ENCODE data around the gene WFDC9.
A peak's percentile ranks its signal among the peaks of the same experiment; 100 is the strongest.

The WFDC9 gene

GRCh38 chr20:45639687-45640086 is 8.6 kb upstream of the WFDC9 start:
- Histone ChIP-seq H3K9me3 (replicated peaks in 1 of 11) (peaks cover 0 to 4% (median 0%) of the 10 kb centered on the region in 11 experiments; a peak in 2 of 22 replicates), H4K20me1 (no peaks in the 10 kb centered on the region), H3K4me2 (no peak overlapping the region), H3K4me3 (no peak overlapping the region), H3K4me1 (no peaks in the 10 kb centered on the region), H3K36me3 (no peaks in the 10 kb centered on the region), H3K27ac (no peak overlapping the region), H3K27me3 (no peaks in the 10 kb centered on the region), H3K9ac (no peak overlapping the region)
- TF ChIP-seq Cebpa-rat (IDR thresholded peaks at IDR 0.05) = no peak

- Histone ChIP-seq H3K36me3 (no peaks in the 10 kb centered on the region), H3K4me2 (no peak overlapping the region), H3K9ac (no peak overlapping the region), H3K4me1 (peaks cover 0 to 3% (median 0%) of the 10 kb centered on the region in 10 experiments; a peak in 6 of 20 replicates), H4K20me1 (no peaks in the 10 kb centered on the region), H3K9me3 (replicated peaks in 1 of 11) (peaks cover 0 to 4% (median 0%) of the 10 kb centered on the region in 11 experiments; a peak in 2 of 22 replicates), H3K27me3 (no peaks in the 10 kb centered on the region), H3K27ac (no peak overlapping the region), H3K4me3 (no peak overlapping the region)
- no peak for TF ChIP-seq Cebpa-rat (IDR thresholded peaks at IDR 0.05)
These were observed 5.4 kb upstream of the WFDC9 start for GRCh38 chr20:45636513-45636912.

GRCh38 chr20:45630371-45630770 is 713 bp downstream of the WFDC9 start:
- no peaks in the 10 kb centered on the region for H4K20me1 ChIP-seq
- TF ChIP-seq Cebpa-rat (IDR thresholded peaks at IDR 0.05) = no peak
- H3K4me1 ChIP-seq = peaks cover 0 to 11% (median 8%) of the 10 kb centered on the region in 10 experiments; a peak in 10 of 20 replicates
- no peak overlapping the region for H3K4me2 ChIP-seq
- H3K4me3 ChIP-seq = no peak overlapping the region
- no peak overlapping the region for H3K9ac ChIP-seq
- peaks cover 2 to 9% (median 7%) of the 10 kb centered on the region in 11 experiments; a peak in 18 of 22 replicates for H3K9me3 ChIP-seq (replicated peaks in 1 of 11)
- H3K27me3 ChIP-seq = no peaks in the 10 kb centered on the region
- no peaks in the 10 kb centered on the region for H3K36me3 ChIP-seq
- H3K27ac ChIP-seq = no peak overlapping the region

- H4K20me1 ChIP-seq = no peaks in the 10 kb centered on the region
- H3K27me3 ChIP-seq = no peaks in the 10 kb centered on the region
- H3K27ac ChIP-seq = no peak within 1 kb of the TSS
- no peak for TF ChIP-seq Cebpa-rat (IDR thresholded peaks at IDR 0.05)
- H3K4me1 ChIP-seq = peaks cover 0 to 11% (median 8%) of the 10 kb centered on the region in 10 experiments; a peak in 10 of 20 replicates
- H3K36me3 ChIP-seq = no peaks in the 10 kb centered on the region
- no peak within 1 kb of the TSS for H3K4me3 ChIP-seq
- H3K4me2 ChIP-seq = peak within 1 kb of the TSS in 2 of 11 experiments; percentile 12 to 22; a peak in 1 of 22 replicates
- no peak within 1 kb of the TSS for H3K9ac ChIP-seq
- peaks cover 10 to 17% (median 15%) of the 10 kb centered on the region in 11 experiments for H3K9me3 ChIP-seq (replicated peaks in 1 of 11)
These were observed 1.5 kb downstream of the WFDC9 start, which contains the start of gene WFDC10A for GRCh38 chr20:45629496-45630100. WFDC10A (plus strand) TSS chr20:45629739; CDS start chr20:45629814, 75 bp downstream.

GRCh38 chr20:45626540-45626939 is 4.5 kb downstream of the WFDC9 start:
- no peaks in the 10 kb centered on the region for H4K20me1 ChIP-seq
- H3K9me3 ChIP-seq (replicated peaks in 1 of 11) = peaks cover 12 to 24% (median 21%) of the 10 kb centered on the region in 11 experiments
- H3K27ac ChIP-seq = no peak overlapping the region
- H3K4me1 ChIP-seq = peaks cover 0 to 9% (median 7%) of the 10 kb centered on the region in 10 experiments; a peak in 10 of 20 replicates
- H3K4me2 ChIP-seq = no peak overlapping the region
- H3K4me3 ChIP-seq = no peak overlapping the region
- no peak overlapping the region for H3K9ac ChIP-seq
- H3K27me3 ChIP-seq = no peaks in the 10 kb centered on the region
- no peaks in the 10 kb centered on the region for H3K36me3 ChIP-seq
- TF ChIP-seq Cebpa-rat (IDR thresholded peaks at IDR 0.05) = no peak

- TF ChIP-seq Cebpa-rat (IDR thresholded peaks at IDR 0.05) = no peak
- Histone ChIP-seq H3K27me3 (no peaks in the 10 kb centered on the region), H3K4me2 (no peak overlapping the region)
These were observed 9.5 kb downstream of the WFDC9 start for GRCh38 chr20:45621593-45621992.

GRCh38 chr20:45617591-45617990 is 13.5 kb downstream of the WFDC9 start:
- H3K9me3 ChIP-seq (replicated peaks in 1 of 11) = peaks cover 0 to 11% (median 5%) of the 10 kb centered on the region in 11 experiments; a peak in 11 of 22 replicates
- no peak for TF ChIP-seq Cebpa-rat (IDR thresholded peaks at IDR 0.05)
- H3K9ac ChIP-seq = no peak overlapping the region
- H3K4me2 ChIP-seq = no peak overlapping the region
- H3K36me3 ChIP-seq = no peaks in the 10 kb centered on the region
- H3K4me3 ChIP-seq = no peak overlapping the region
- H3K27ac ChIP-seq = no peak overlapping the region
- H3K27me3 ChIP-seq = no peaks in the 10 kb centered on the region
- H3K4me1 ChIP-seq = peaks cover 0 to 6% (median 0%) of the 10 kb centered on the region in 10 experiments; a peak in 6 of 20 replicates
- H4K20me1 ChIP-seq = no peaks in the 10 kb centered on the region

More at GRCh38 chr20:45621593-45621992, 9.5 kb downstream of the WFDC9 start:
- Histone ChIP-seq H3K9me3 (replicated peaks in 1 of 11) (peaks cover 12 to 31% (median 25%) of the 10 kb centered on the region in 11 experiments), H3K9ac (no peak overlapping the region), H3K4me3 (no peak overlapping the region), H3K4me1 (no peaks in the 10 kb centered on the region; a peak in 1 of 20 replicates), H4K20me1 (no peaks in the 10 kb centered on the region), H3K27ac (no peak overlapping the region), H3K36me3 (no peaks in the 10 kb centered on the region)

GRCh38 chr20:45612314-45612713 is 18.8 kb downstream of the WFDC9 start:
- Histone ChIP-seq H3K27me3 (no peaks in the 10 kb centered on the region), H3K36me3 (no peaks in the 10 kb centered on the region; a peak in 1 of 22 replicates), H3K4me1 (peaks cover 0 to 35% (median 14%) of the 10 kb centered on the region in 10 experiments; a peak in 17 of 20 replicates)

GRCh38 chr20:45611054-45611453 is 20.0 kb downstream of the WFDC9 start:
- no peak for TF ChIP-seq Cebpa-rat (IDR thresholded peaks at IDR 0.05)
- Histone ChIP-seq H3K9ac (no peak overlapping the region; a peak in 1 of 22 replicates), H3K9me3 (replicated peaks in 1 of 11) (peaks cover 22 to 36% (median 26%) of the 10 kb centered on the region in 11 experiments)

More at GRCh38 chr20:45612314-45612713, 18.8 kb downstream of the WFDC9 start:
- Histone ChIP-seq H3K9ac (no peak overlapping the region), H3K9me3 (replicated peaks in 1 of 11) (peaks cover 11 to 23% (median 14%) of the 10 kb centered on the region in 11 experiments), H4K20me1 (no peaks in the 10 kb centered on the region), H3K4me3 (no peak overlapping the region), H3K4me2 (peak overlapping the region in 4 of 11 experiments; percentile 62 to 76 (median 65); a peak in 6 of 22 replicates), H3K27ac (no peak overlapping the region)
- TF ChIP-seq Cebpa-rat (IDR thresholded peaks at IDR 0.05) = no peak

More at GRCh38 chr20:45611054-45611453, 20.0 kb downstream of the WFDC9 start:
- Histone ChIP-seq H3K36me3 (no peaks in the 10 kb centered on the region; a peak in 1 of 22 replicates), H3K4me1 (peaks cover 0 to 35% (median 15%) of the 10 kb centered on the region in 10 experiments; a peak in 17 of 20 replicates), H4K20me1 (no peaks in the 10 kb centered on the region), H3K27ac (peak overlapping the region in 5 of 11 experiments; percentile 29 to 59 (median 41); a peak in 11 of 22 replicates), H3K4me3 (no peak overlapping the region), H3K27me3 (no peaks in the 10 kb centered on the region), H3K4me2 (peak overlapping the region in 10 of 11 experiments; percentile 24 to 76 (median 50); a peak in 19 of 22 replicates)
